Skeletal muscle satellite cell (primary cell): ENCODE data around the gene PC.

Source experiments
- H3K27me3 ChIP-seq: 2 replicates; pipeline ENCODE4 v1.7.0; 2013; ENCODE audit warnings: low read length; ENCODE audit not compliant: control insufficient read depth, insufficient read depth
- H3K36me3 ChIP-seq: 2 replicates; pipeline ENCODE4 v1.7.0; 2013; ENCODE audit warnings: mild to moderate bottlenecking, control low read depth, low read length; ENCODE audit not compliant: insufficient read depth
- H3K4me1 ChIP-seq: 2 replicates; pipeline ENCODE4 v1.7.0; 2013; ENCODE audit warnings: low read length; ENCODE audit not compliant: control insufficient read depth, insufficient read depth
- H3K4me2 ChIP-seq: 2 replicates; pipeline ENCODE4 v1.7.0; 2013; ENCODE audit warnings: mild to moderate bottlenecking, low read length
- H3K4me3 ChIP-seq: 2 replicates; pipeline ENCODE4 v1.7.0; 2013; ENCODE audit warnings: low read length
- H3K9ac ChIP-seq: 2 replicates; pipeline ENCODE4 v1.7.0; 2013; ENCODE audit warnings: mild to moderate bottlenecking, low read depth, low read length, moderate library complexity
- H3K9me3 ChIP-seq: replicated peaks from 2 replicates; pipeline ENCODE4 v1.7.0; 2013; ENCODE audit warnings: mild to moderate bottlenecking, control low read depth, low read length

The PC gene

DNA sequence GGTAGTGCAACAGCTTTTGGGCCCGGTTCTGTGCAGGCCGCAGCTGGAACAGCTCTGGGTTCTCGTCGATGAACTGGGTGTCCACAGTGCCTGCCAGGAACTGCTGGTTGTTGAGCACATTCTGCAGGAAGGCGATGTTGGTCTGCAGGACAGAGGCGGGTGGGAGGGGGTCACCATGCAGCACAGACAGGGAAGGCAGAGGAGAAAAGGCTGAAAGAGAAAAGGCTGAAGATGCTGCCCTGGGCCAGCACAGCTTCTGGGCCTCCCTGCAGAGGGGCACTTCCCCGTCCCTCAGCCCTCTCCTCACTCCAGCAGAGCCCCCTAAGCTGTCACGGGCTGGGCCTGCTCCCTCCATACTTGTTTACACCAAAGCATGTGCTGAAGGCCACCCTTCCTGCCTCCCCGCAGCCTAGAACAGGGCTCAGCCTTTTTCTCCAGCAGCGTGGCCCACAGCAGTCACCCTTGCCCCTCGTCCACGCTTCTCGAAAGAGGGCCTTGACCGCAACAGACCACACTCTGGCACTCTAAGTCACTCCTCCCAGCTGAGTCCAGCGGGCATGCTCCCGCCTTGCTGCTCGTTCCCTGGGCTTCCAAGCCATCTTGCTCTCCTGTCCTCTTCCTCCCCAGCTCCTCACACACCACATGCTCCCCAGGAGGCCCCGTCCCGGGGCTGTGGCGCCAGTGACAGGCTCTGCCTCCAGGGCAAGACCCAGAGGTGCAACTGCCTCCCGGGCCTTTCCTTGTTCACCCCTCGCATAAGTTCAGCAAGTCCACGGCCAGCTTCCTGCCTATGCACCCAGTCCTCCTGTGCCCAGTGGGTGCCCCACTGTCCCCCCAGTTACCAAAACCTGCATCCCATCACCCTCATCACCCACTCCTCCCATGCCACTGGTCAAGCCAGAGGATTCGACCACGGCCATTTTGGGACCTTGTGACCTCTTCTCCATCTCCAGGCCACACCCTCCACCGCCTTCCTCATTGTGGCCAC lies 104.6 kb downstream of the PC start:
- no peak overlapping the region for H3K9ac ChIP-seq
- H3K4me3 ChIP-seq = no peak overlapping the region
- no peaks in the 10 kb centered on the region for H3K27me3 ChIP-seq
- peaks cover 19% of the 10 kb centered on the region for H3K4me1 ChIP-seq
- peaks cover 11% of the 10 kb centered on the region for H3K36me3 ChIP-seq
- H3K4me2 ChIP-seq = no peak overlapping the region
- H3K9me3 ChIP-seq = no peaks in the 10 kb centered on the region

DNA sequence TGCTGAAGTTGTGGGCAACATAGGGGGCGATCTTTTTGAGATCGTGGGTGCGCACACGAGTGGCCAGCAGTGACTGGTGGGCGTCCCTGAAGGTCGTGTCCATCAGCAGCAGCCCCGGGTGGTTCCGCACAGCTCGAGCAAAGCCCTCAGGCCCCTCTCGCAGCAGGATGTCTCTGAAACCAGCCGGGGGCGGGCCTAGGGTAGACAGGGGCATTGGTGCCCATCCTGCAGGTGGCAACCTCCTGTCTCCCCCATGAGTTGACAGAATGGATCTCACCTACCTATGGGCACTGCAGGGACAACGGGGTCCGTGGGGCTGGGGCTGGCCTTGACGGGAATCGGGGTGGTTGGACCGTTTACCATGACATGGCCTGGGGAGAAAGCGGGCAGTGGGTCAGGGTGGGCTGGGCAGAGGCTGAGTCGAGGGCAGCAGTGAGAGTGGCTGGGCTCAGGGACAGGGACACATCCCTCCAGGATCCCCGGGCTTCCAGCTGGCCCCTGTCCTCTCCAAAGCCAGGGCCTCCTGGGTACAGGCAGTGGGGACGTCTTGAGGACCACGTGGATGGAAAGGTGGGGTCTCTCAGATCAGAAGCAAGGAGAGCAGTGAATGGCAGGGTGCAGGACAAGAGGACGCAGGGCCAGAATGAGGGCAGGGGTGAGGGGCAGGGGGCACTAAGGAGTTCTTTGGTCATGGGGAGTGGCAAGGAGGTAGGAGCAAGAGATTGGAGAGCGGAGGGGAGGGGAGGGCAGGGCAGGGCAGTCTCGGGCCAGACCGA lies 105.5 kb downstream of the PC start:
- Histone ChIP-seq H3K4me1 (peaks cover 11% of the 10 kb centered on the region), H3K9me3 (no peaks in the 10 kb centered on the region), H3K36me3 (peaks cover 20% of the 10 kb centered on the region), H3K4me3 (no peak overlapping the region), H3K4me2 (no peak overlapping the region), H3K9ac (no peak overlapping the region), H3K27me3 (no peaks in the 10 kb centered on the region)

DNA sequence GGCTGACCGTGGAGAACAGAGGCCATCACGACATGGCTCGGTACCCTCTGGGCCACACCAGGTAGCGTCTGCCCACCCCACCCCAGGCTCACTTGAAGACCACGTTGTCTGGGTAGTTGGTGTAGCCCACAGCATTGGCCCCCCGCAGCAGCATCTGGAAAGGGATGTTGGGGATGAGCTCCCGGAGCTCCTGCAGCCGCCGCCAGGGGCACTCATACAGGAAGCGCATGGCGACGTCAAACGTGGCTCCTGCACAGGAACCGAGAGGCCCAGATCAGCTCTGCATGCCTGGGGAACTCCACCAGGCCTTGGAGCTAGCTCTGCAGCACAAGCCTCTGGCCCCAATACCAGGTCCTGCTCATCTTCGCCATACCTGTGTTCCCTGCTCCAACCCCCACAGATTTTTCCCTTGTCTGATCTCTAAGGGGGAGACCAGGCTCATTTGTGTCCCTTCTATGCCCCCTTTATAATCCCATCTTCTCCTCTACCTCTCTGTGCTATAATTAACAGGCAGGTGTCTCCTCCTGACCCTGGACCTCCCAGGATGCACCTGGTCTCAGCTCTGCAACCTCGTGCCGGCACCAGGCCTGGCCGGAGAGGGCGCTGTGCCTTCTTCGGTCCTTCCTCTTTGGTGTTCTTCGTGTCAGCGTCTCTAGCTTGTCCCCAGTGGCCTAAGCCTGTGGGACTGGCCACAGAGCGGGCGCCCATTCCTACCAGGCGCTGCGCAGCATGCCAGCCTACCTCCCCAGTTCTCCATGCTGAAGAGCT lies 106.3 kb downstream of the PC start:
- no peak overlapping the region for H3K4me3 ChIP-seq
- H3K4me2 ChIP-seq = no peak overlapping the region
- peaks cover 23% of the 10 kb centered on the region for H3K36me3 ChIP-seq
- peaks cover 10% of the 10 kb centered on the region for H3K4me1 ChIP-seq
- no peaks in the 10 kb centered on the region for H3K9me3 ChIP-seq
- no peaks in the 10 kb centered on the region for H3K27me3 ChIP-seq
- H3K9ac ChIP-seq = no peak overlapping the region

DNA sequence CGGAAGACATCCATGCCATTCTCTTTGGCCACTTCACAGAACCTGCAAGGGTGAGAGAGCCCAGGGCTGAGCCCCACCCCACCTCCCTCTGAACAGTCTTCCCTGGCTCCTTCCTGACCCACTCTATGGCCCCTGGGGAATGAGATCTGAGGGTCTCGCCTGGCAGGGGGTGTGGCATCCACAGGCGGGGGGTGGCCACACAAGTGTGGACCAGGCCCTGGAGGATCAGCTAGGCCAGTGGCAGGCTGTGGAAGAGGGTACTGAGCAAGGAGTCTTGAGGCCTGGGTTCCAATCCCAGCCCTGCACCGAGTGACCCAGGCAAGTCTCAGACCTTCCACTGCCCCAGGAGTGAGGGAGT lies 107.0 kb downstream of the PC start:
- Histone ChIP-seq H3K4me1 (peaks cover 17% of the 10 kb centered on the region), H3K36me3 (peaks cover 23% of the 10 kb centered on the region), H3K4me2 (no peak overlapping the region), H3K9ac (no peak overlapping the region), H3K4me3 (no peak overlapping the region), H3K9me3 (no peaks in the 10 kb centered on the region), H3K27me3 (no peaks in the 10 kb centered on the region)

DNA sequence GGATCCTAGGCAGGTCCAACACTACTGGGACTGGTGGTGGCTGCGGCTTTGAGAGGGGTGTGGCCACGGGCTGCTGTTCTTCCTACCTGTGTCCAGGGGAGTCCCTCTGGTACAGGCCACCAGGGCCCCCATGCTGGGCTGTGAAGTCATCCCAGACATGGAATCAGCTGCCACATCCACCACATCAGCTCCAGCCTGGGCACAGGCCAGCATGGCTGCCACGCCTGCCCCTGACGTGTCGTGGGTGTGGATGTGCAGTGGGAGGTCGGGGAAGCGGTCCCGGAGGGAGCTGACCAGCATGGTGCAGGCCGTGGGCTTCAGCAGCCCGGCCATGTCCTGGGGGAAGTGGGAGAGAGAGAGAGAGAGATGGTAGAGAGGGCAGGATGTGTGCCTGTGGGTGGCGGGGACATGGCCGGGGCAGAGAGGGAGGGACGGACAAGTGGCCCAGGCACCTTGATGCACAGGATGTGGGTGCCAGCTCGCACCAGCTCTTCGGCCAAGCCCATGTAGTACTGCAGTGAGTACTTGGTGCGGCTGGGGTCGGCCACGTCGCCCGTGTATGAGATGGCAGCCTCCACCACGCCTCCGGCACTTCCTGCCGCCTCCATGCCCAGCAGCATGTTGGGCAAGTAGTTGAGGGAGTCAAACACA lies 107.5 kb downstream of the PC start:
- peaks cover 27% of the 10 kb centered on the region for H3K36me3 ChIP-seq
- H3K9ac ChIP-seq = no peak overlapping the region
- H3K4me1 ChIP-seq = peaks cover 15% of the 10 kb centered on the region
- no peak overlapping the region for H3K4me3 ChIP-seq
- H3K9me3 ChIP-seq = no peaks in the 10 kb centered on the region
- H3K27me3 ChIP-seq = no peaks in the 10 kb centered on the region
- H3K4me2 ChIP-seq = no peak overlapping the region

DNA sequence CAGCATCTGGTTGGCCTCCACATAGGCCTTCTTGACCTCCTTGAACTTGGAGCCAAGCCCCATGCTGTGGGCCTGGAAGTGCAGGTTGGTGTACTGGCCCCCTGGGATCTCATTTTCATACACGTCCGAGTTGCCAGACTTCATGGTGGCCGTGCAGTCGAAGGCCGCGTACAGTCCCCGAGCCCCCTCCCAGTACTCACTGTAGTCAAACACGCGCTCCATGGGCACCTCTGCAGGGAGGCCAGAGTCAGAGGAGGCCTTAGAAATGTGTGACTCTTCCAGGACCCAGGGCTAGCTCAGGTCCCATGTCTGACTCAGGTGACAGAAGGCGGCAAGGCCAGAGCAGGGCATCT lies 108.0 kb downstream of the PC start:
- H3K9ac ChIP-seq = no peak overlapping the region

DNA sequence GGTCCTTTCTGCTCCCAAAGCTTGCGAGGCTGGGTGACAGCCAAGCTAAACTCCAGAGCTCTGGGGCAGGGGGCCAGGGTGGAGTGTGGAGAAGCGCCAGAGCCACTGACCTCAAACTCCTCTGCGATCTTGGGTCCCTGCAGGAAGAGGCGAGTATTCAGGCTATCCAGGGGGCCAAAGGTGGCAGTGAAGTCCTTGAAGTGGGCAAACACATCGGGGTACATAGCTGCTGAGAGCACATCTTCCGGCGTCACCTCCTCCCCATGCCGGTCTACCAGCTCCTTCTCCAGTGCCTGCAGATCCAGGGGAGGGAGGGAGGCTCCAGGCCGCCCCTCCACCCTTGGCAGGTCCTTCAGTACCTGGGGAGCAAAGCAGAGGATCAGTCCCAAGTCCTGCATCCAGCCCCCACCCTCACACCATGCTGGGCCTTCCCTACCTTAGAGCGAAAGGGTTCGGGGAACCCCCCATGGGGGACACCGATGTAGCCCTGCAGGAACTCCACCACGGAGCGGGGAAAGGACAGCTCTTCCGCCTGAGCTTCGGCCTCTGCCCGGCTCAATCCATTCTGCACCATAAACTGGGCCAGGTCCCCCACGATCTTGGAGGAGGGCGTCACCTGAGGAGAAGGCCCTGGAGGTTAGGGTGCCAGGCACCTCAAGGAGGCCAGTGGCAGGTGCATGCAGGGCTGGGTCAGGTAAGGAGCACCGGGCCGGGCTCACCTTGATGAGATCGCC lies 108.5 kb downstream of the PC start:
- no peaks in the 10 kb centered on the region for H3K9me3 ChIP-seq
- H3K9ac ChIP-seq = no peak overlapping the region

More for the DNA sequence above, 108.0 kb downstream of the PC start:
- no peak overlapping the region for H3K4me3 ChIP-seq
- H3K9me3 ChIP-seq = no peaks in the 10 kb centered on the region
- H3K4me2 ChIP-seq = no peak overlapping the region
- no peaks in the 10 kb centered on the region for H3K27me3 ChIP-seq
- peaks cover 10% of the 10 kb centered on the region for H3K4me1 ChIP-seq
- H3K36me3 ChIP-seq = peaks cover 32% of the 10 kb centered on the region

DNA sequence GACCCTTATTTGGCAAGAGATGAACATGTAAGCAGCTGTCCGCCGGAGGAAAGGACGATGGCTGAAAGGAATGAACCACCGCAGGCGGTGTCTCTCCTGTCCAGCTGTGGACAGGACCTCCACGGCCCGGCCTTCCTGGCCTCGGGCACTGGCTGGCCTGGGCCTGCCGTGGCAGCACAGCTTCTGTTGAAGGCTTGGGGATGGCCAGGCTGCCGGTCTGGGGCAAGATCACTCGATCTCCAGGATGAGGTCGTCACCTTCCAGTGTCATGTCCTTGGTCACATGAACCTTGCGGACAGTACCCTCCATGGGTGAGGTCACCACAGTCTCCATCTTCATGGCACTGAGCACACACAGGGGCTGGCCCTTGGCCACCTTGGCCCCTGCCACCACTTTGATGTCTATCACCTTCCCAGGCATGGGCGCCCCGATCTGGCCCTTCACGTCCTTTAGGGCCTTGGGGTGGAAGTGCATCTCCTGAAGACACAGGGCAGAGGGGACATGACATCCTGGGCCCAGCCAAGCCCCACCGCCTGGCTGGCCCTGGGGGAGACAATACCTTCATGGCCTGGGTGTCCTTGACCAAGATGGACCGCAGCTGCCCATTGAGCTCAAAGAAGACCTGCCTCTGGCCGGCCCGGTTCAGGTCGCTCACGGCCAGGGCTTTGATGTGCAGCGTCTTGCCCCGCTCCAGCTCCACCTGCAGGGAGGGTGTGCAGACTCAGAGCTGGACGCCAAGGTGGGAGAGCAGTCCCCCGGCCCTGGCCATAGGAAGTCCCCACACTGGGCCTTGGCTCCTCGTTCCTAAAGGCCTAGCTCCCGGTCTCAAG lies 109.3 kb downstream of the PC start:
- H3K4me1 ChIP-seq = peaks cover 22% of the 10 kb centered on the region
- H3K27me3 ChIP-seq = no peaks in the 10 kb centered on the region
- no peak overlapping the region for H3K4me3 ChIP-seq
- H3K9me3 ChIP-seq = no peaks in the 10 kb centered on the region
- no peak overlapping the region for H3K4me2 ChIP-seq
- no peak overlapping the region for H3K9ac ChIP-seq
- peaks cover 39% of the 10 kb centered on the region for H3K36me3 ChIP-seq

More for the DNA sequence above, 108.5 kb downstream of the PC start:
- Histone ChIP-seq H3K4me1 (peaks cover 14% of the 10 kb centered on the region), H3K4me2 (no peak overlapping the region), H3K27me3 (no peaks in the 10 kb centered on the region), H3K36me3 (peaks cover 38% of the 10 kb centered on the region), H3K4me3 (no peak overlapping the region)

DNA sequence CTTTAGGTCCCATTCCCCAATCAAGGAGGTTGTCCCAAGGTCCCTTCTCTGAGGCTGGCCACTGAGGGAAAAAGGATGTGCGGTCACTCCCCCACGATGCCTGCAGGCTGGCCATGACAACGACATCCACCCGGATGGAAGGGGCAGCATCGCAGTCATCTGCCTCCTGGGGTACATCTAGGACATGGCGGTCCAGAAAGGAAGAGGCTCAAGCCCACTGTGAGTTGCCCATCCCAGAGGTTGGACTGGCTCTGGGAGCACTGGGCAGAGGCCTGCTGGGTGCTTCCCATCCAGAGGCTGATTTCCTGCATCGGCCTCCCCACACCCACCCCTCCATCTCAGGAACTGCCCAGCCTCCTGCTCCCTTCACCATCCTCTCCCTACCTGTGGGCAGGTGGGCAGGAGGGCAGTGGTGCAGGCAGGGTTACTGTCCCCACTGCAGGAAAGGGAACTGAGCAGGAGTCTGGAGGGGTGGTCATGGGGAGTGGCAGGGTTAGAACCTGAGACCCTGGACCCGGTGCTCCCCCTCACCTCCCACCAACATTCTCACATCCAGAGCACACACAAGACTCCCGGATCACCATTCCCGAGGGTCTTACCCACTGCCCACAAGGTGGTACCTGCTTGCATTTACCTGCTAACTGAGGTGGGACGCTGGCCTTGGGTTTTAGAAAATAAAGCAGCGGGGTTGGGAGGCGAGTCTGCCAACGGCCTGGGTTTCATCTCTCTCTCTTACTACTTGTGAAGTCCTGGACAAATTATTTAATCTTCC lies 110.5 kb downstream of the PC start:
- no peaks in the 10 kb centered on the region for H3K27me3 ChIP-seq
- H3K9me3 ChIP-seq = no peaks in the 10 kb centered on the region
- peaks cover 39% of the 10 kb centered on the region for H3K36me3 ChIP-seq
- no peak overlapping the region for H3K4me2 ChIP-seq
- H3K4me1 ChIP-seq = peaks cover 22% of the 10 kb centered on the region
- H3K4me3 ChIP-seq = no peak overlapping the region
- H3K9ac ChIP-seq = no peak overlapping the region
